Measurements from ENCODE around the gene RSAD2. TPM values are rescaled to one million over a fixed set of nuclear protein-coding genes. Genes with fewer than 3 reads are reported as not detected.
"Not testable (repeated sequence)": the region's sequence is repeated elsewhere in the genome, so short reads cannot be mapped to it uniquely, and the experiment has no call there.

Gene RSAD2
- total and polyA plus RNA-seq, 2 experiments from 2014 or later = 0.10 TPM; not detected in 1

DNA sequence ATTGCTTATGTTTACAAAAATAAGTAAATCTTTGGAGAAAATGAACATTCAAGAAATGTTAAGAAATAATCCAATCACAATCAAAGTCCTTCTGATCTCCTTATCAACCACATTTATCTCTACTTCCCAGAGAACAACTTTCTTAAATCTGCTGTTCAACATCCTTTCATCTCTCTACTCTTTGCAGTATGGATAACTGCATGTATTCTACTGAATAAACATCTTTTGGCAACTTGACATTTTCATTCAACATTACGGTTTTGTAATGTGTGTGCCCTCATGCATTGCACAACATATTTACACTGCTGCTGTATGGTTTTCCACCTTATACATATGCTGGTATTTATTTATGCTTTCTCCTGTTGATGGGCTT is 21.0 kb upstream of the RSAD2 start:
- H3K4me1 ChIP-seq (ENCODE audit: insufficient read depth) = peaks cover 6% of the 10 kb centered on the region; the same call in 1 of the 2 replicates
- H3K79me2 ChIP-seq (replicated peaks; ENCODE audit: insufficient read depth) = no peaks in the 10 kb centered on the region
- H3K9me2 ChIP-seq (ENCODE audit: insufficient read depth) = no peaks in the 10 kb centered on the region
- no peak overlapping the region for H3K27ac ChIP-seq (ENCODE audit: low read depth)
- H2AFZ ChIP-seq = no peak overlapping the region
- peaks cover 59% of the 10 kb centered on the region for H3K9me3 Mint-ChIP-seq
- peaks cover 35% of the 10 kb centered on the region for H3K36me3 Mint-ChIP-seq (ENCODE audit: low read depth)
- peaks cover 5% of the 10 kb centered on the region for H3K27me3 Mint-ChIP-seq (ENCODE audit: insufficient read depth, low read depth, poor library complexity)
- ATAC-seq (no peak), DNase-seq (ENCODE audit: low spot score) (no peak)
- no peaks in the 10 kb centered on the region for H3F3A ChIP-seq (replicated peaks; ENCODE audit: low read depth)
- no peaks in the 10 kb centered on the region for H3K27me3 ChIP-seq (ENCODE audit: insufficient read depth)
- H3K4me3 Mint-ChIP-seq = no peak overlapping the region
- no peaks in the 10 kb centered on the region for H4K20me1 ChIP-seq (replicated peaks; ENCODE audit: insufficient read depth)
- H3K4me2 ChIP-seq = no peak overlapping the region
- no peak overlapping the region for H3K4me3 ChIP-seq
- no peaks in the 10 kb centered on the region for H3K36me3 ChIP-seq (ENCODE audit: insufficient read depth)
- TF ChIP-seq NANOG (IDR thresholded peaks at IDR 0.05; ENCODE audit: borderline replicate concordance) (no peak), EZH2 (IDR thresholded peaks at IDR 0.05; ENCODE audit: low read depth, unreplicated experiment) (no peak), STAT1 (IDR thresholded peaks at IDR 0.05; ENCODE audit: unreplicated experiment) (no peak), POLR2AphosphoS5 (IDR thresholded peaks at IDR 0.05; ENCODE audit: low read depth) (no peak)
- TF ChIP-seq, protein P1, sequence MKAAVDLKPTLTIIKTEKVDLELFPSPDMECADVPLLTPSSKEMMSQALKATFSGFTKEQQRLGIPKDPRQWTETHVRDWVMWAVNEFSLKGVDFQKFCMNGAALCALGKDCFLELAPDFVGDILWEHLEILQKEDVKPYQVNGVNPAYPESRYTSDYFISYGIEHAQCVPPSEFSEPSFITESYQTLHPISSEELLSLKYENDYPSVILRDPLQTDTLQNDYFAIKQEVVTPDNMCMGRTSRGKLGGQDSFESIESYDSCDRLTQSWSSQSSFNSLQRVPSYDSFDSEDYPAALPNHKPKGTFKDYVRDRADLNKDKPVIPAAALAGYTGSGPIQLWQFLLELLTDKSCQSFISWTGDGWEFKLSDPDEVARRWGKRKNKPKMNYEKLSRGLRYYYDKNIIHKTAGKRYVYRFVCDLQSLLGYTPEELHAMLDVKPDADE (IDR thresholded peaks at IDR 0.05) = no peak
- TF ChIP-seq, protein P2, sequence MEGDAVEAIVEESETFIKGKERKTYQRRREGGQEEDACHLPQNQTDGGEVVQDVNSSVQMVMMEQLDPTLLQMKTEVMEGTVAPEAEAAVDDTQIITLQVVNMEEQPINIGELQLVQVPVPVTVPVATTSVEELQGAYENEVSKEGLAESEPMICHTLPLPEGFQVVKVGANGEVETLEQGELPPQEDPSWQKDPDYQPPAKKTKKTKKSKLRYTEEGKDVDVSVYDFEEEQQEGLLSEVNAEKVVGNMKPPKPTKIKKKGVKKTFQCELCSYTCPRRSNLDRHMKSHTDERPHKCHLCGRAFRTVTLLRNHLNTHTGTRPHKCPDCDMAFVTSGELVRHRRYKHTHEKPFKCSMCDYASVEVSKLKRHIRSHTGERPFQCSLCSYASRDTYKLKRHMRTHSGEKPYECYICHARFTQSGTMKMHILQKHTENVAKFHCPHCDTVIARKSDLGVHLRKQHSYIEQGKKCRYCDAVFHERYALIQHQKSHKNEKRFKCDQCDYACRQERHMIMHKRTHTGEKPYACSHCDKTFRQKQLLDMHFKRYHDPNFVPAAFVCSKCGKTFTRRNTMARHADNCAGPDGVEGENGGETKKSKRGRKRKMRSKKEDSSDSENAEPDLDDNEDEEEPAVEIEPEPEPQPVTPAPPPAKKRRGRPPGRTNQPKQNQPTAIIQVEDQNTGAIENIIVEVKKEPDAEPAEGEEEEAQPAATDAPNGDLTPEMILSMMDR (conservative IDR thresholded peaks at IDR 0.05; ENCODE audit: low read depth in 2 of 2) = no peak
- TF ChIP-seq, protein P3, sequence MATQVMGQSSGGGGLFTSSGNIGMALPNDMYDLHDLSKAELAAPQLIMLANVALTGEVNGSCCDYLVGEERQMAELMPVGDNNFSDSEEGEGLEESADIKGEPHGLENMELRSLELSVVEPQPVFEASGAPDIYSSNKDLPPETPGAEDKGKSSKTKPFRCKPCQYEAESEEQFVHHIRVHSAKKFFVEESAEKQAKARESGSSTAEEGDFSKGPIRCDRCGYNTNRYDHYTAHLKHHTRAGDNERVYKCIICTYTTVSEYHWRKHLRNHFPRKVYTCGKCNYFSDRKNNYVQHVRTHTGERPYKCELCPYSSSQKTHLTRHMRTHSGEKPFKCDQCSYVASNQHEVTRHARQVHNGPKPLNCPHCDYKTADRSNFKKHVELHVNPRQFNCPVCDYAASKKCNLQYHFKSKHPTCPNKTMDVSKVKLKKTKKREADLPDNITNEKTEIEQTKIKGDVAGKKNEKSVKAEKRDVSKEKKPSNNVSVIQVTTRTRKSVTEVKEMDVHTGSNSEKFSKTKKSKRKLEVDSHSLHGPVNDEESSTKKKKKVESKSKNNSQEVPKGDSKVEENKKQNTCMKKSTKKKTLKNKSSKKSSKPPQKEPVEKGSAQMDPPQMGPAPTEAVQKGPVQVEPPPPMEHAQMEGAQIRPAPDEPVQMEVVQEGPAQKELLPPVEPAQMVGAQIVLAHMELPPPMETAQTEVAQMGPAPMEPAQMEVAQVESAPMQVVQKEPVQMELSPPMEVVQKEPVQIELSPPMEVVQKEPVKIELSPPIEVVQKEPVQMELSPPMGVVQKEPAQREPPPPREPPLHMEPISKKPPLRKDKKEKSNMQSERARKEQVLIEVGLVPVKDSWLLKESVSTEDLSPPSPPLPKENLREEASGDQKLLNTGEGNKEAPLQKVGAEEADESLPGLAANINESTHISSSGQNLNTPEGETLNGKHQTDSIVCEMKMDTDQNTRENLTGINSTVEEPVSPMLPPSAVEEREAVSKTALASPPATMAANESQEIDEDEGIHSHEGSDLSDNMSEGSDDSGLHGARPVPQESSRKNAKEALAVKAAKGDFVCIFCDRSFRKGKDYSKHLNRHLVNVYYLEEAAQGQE (IDR thresholded peaks at IDR 0.05; ENCODE audit: unreplicated experiment) = no peak
- H3K4me1 Mint-ChIP-seq = no peaks in the 10 kb centered on the region
- no peak overlapping the region for H3K27ac Mint-ChIP-seq

DNA sequence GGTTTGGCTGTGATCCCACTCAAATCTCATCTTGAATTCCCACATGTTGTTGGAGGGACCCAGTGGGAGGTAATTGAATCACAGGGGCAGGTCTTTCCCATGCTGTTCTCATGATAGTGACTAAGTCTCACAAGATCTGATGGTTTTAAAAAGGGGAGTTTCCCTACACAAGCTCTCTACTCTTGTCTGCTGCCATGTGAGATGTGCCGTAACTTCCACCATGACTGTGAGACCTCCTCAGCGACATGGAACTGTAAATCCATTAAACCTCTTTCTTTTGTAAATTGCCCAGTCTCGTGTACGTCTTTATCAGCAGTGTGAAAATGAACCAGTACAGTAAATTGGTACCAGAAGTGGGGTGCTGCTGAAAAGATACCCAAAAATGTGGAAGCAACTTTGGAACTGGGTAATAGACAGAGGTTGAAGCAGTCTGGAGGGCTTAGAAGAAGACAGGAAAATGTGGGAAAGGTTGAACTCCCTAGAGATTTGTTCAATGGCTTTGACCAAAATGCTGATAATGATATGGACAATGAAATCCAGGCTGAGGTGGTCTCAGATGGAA is 19.0 kb upstream of the RSAD2 start:
- H3K4me1 Mint-ChIP-seq; H3F3A ChIP-seq (replicated peaks; ENCODE audit: low read depth); H3K27me3 ChIP-seq (ENCODE audit: insufficient read depth); H3K27ac Mint-ChIP-seq; H2AFZ ChIP-seq; H3K9me2 ChIP-seq (ENCODE audit: insufficient read depth); H4K20me1 ChIP-seq (replicated peaks; ENCODE audit: insufficient read depth); H3K4me3 ChIP-seq; H3K4me1 ChIP-seq (ENCODE audit: insufficient read depth); H3K79me2 ChIP-seq (replicated peaks; ENCODE audit: insufficient read depth); H3K4me2 ChIP-seq; H3K36me3 ChIP-seq (ENCODE audit: insufficient read depth); DNase-seq (ENCODE audit: low spot score); H3K4me3 Mint-ChIP-seq; ATAC-seq; H3K27ac ChIP-seq (ENCODE audit: low read depth): not testable (repeated sequence)
- Mint-ChIP-seq H3K9me3 (peaks cover 51% of the 10 kb centered on the region), H3K27me3 (ENCODE audit: insufficient read depth, low read depth, poor library complexity) (peaks cover 12% of the 10 kb centered on the region), H3K36me3 (ENCODE audit: low read depth) (peaks cover 29% of the 10 kb centered on the region)
